ENCODE results near the gene C11orf24.

Gene C11orf24

GRCh38 chr11:68276861-68277260 lies 5.1 kb upstream of the C11orf24 start:
- no peak for TF ChIP-seq CTCF (IDR thresholded peaks at IDR 0.05; ENCODE audit: insufficient read depth, low read depth, low read length, missing control alignments)
- no peak overlapping the region for H3K4me3 ChIP-seq (ENCODE audit: low read length)
- no peak for DNase-seq (ENCODE audit: low read depth)

GRCh38 chr11:68275721-68276507 lies 4.1 kb upstream of the C11orf24 start:
- no peak overlapping the region for H3K4me3 ChIP-seq (ENCODE audit: low read length)
- DNase-seq (ENCODE audit: low read depth) = peak; percentile 53
- TF ChIP-seq CTCF (IDR thresholded peaks at IDR 0.05; ENCODE audit: insufficient read depth, low read depth, low read length, missing control alignments) = no peak

GRCh38 chr11:68274306-68274705 lies 2.5 kb upstream of the C11orf24 start:
- TF ChIP-seq CTCF (IDR thresholded peaks at IDR 0.05; ENCODE audit: insufficient read depth, low read depth, low read length, missing control alignments) = no peak
- no peak overlapping the region for H3K4me3 ChIP-seq (ENCODE audit: low read length)
- no peak for DNase-seq (ENCODE audit: low read depth)

GRCh38 chr11:68273026-68273738 lies 1.4 kb upstream of the C11orf24 start:
- no peak overlapping the region for H3K4me3 ChIP-seq (ENCODE audit: low read length)
- no peak for TF ChIP-seq CTCF (IDR thresholded peaks at IDR 0.05; ENCODE audit: insufficient read depth, low read depth, low read length, missing control alignments)
- DNase-seq (ENCODE audit: low read depth) = no peak

- peak; percentile 65 for TF ChIP-seq CTCF (IDR thresholded peaks at IDR 0.05; ENCODE audit: insufficient read depth, low read depth, low read length, missing control alignments)
- peak overlapping the region; percentile 87 for H3K4me3 ChIP-seq (ENCODE audit: low read length)
- peak; percentile 76 for DNase-seq (ENCODE audit: low read depth)
Measured at GRCh38 chr11:68271023-68271780, 571 bp downstream of the C11orf24 start.

- DNase-seq (ENCODE audit: low read depth) = no peak
- no peak for TF ChIP-seq CTCF (IDR thresholded peaks at IDR 0.05; ENCODE audit: insufficient read depth, low read depth, low read length, missing control alignments)
- peak overlapping the region; percentile 87 for H3K4me3 ChIP-seq (ENCODE audit: low read length)
Measured at GRCh38 chr11:68270196-68271022, 1.4 kb downstream of the C11orf24 start.

All from epithelial cell of esophagus (primary cell).